H1 (cell line): ENCODE data around the gene IL16. TPM values are rescaled to one million over a fixed set of nuclear protein-coding genes. Genes with fewer than 3 reads are reported as not detected.

ENCODE experiments used
- CTCF ChIA-PET: fragments of 300-600 bp; sonication (Branson Sonifier 250); formaldehyde crosslinking; loops from one replicate; lab custom pipeline; 2021; ENCODE audit not compliant: partially characterized antibody; lab: Charles Lee
- POLR2A ChIA-PET: fragments of 300-600 bp; sonication (Branson Sonifier 250); formaldehyde crosslinking; loops from one replicate; lab custom pipeline; 2021; ENCODE audit warnings: inconsistent platforms; ENCODE audit not compliant: partially characterized antibody; lab: Charles Lee
- DNase-seq, 2 experiments: peaks; one replicate each; pipeline versions ENCODE4 v3.0.0 to v3.0.0-alpha.2; 2010 to 2022; ENCODE audit warnings: low spot score in 2 of 2, low read depth in 1 of 2, mixed read lengths in 1 of 2
- FAIRE-seq: peaks from 2 replicates; lab custom pipeline; 2011; peaks lifted over from hg19 to GRCh38; lab: Jason Lieb, UNC
- H2AFZ ChIP-seq: 2 replicates; pipeline ENCODE4 v1.8.1; 2012; ENCODE audit warnings: low read length, inconsistent platforms
- H2AK5ac ChIP-seq: 2 replicates; pipeline ENCODE4 v1.6.1; 2013; ENCODE audit warnings: low read depth, low read length
- H2BK120ac ChIP-seq: replicated peaks from 2 replicates; pipeline ENCODE3; 2013; ENCODE audit warnings: low read depth, low read length, inconsistent platforms
- H2BK12ac ChIP-seq: 2 replicates; pipeline ENCODE4 v1.6.1; 2013; ENCODE audit warnings: low read depth, low read length
- H2BK15ac ChIP-seq: 2 replicates; pipeline ENCODE4 v1.6.1; 2013; ENCODE audit warnings: low read length
- H2BK20ac ChIP-seq: 2 replicates; pipeline ENCODE4 v1.6.1; 2013; ENCODE audit warnings: low read length
- H2BK5ac ChIP-seq: 2 replicates; pipeline ENCODE4 v1.6.1; 2013; ENCODE audit warnings: low read depth, low read length
- H3K14ac ChIP-seq: 2 replicates; pipeline ENCODE4 v1.6.1; 2013; ENCODE audit warnings: inconsistent platforms; ENCODE audit not compliant: insufficient read length
- H3K18ac ChIP-seq: 2 replicates; pipeline ENCODE4 v1.6.1; 2013; ENCODE audit warnings: low read length; ENCODE audit errors: extremely low read depth
- H3K23ac ChIP-seq: 2 replicates; pipeline ENCODE4 v1.6.1; 2013; ENCODE audit warnings: inconsistent platforms; ENCODE audit not compliant: insufficient read length
- H3K23me2 ChIP-seq: 2 replicates; pipeline ENCODE4 v1.6.1; 2013; ENCODE audit warnings: low read depth, low read length
- H3K27ac ChIP-seq: 2 replicates; pipeline ENCODE4 v1.6.1; 2011; ENCODE audit warnings: low read depth, low read length, inconsistent platforms
- H3K27me3 ChIP-seq, 4 experiments: replicated peaks in 1 of 4; 1 replicate in 1 of 4; 2 replicates in 3 of 4; pipeline versions ENCODE4 v1.6.1 to v1.8.1; 2011 to 2013; ENCODE audit warnings: low read length in 3 of 4, mild to moderate bottlenecking in 3 of 4, inconsistent platforms in 2 of 4, mixed read lengths in 2 of 4, moderate library complexity in 1 of 4; ENCODE audit not compliant: control insufficient read depth in 3 of 4, insufficient read depth in 3 of 4; ENCODE audit errors: extremely low read depth in 1 of 4
- H3K36me3 ChIP-seq, 4 experiments: 2 replicates each; pipeline versions ENCODE4 v1.6.1 to v1.8.1; 2011 to 2013; ENCODE audit warnings: mild to moderate bottlenecking in 4 of 4, low read length in 3 of 4, moderate library complexity in 2 of 4, control low read depth in 1 of 4, inconsistent platforms in 1 of 4; ENCODE audit not compliant: insufficient read depth in 4 of 4, control insufficient read depth in 2 of 4
- H3K4ac ChIP-seq: replicated peaks from 2 replicates; pipeline ENCODE3; 2013; ENCODE audit warnings: low read length, low read depth, mixed read lengths, inconsistent platforms; ENCODE audit not compliant: insufficient read length
- H3K4me1 ChIP-seq, 4 experiments: replicated peaks in 1 of 4; 1 replicate in 1 of 4; 2 replicates in 3 of 4; pipeline versions ENCODE4 v1.6.1 to v1.8.1; 2011 to 2013; ENCODE audit warnings: low read length in 3 of 4, inconsistent platforms in 2 of 4, mixed read lengths in 1 of 4; ENCODE audit not compliant: insufficient read depth in 4 of 4, control insufficient read depth in 3 of 4
- H3K4me2 ChIP-seq, 2 experiments: 2 replicates each; pipeline versions ENCODE4 v1.6.1 to v1.8.1; 2011 to 2013; ENCODE audit warnings: low read depth in 2 of 2, low read length in 2 of 2, control low read depth in 1 of 2, inconsistent platforms in 1 of 2, mild to moderate bottlenecking in 1 of 2; ENCODE audit not compliant: insufficient read depth in 1 of 2
- H3K4me3 ChIP-seq, 4 experiments: fragments of 200-600, 300-600 bp in 1 of 4; sonication (generic), shearing (Covaris generic), sonication (Bioruptor Twin) in 1 of 4; 2 replicates each; pipeline versions ENCODE4 v1.5.1 to v1.8.1; 2011 to 2016; ENCODE audit warnings: low read length in 4 of 4, low read depth in 3 of 4, control low read depth in 2 of 4, inconsistent platforms in 2 of 4, mild to moderate bottlenecking in 2 of 4, mixed read lengths in 1 of 4, moderate library complexity in 1 of 4; ENCODE audit not compliant: insufficient read depth in 2 of 4; ENCODE audit errors: extremely low read depth in 1 of 4
- H3K56ac ChIP-seq: replicated peaks from 2 replicates; pipeline ENCODE3; 2013; ENCODE audit warnings: low read depth, mild to moderate bottlenecking, mixed read lengths, low read length, inconsistent platforms; ENCODE audit not compliant: insufficient read length
- H3K79me1 ChIP-seq: 2 replicates; pipeline ENCODE4 v1.6.1; 2013; ENCODE audit warnings: low read depth, low read length, control low read depth
- H3K79me2 ChIP-seq, 2 experiments: 2 replicates each; pipeline versions ENCODE4 v1.6.1 to v1.8.1; 2012 to 2013; ENCODE audit warnings: low read length in 2 of 2, mild to moderate bottlenecking in 2 of 2, inconsistent platforms in 1 of 2; ENCODE audit not compliant: insufficient read depth in 2 of 2, control insufficient read depth in 1 of 2
- H3K9ac ChIP-seq, 4 experiments: replicated peaks in 1 of 4; 1 replicate in 1 of 4; 2 replicates in 3 of 4; pipeline versions ENCODE4 v1.6.1 to v1.8.1; 2011 to 2013; ENCODE audit warnings: low read depth in 3 of 4, low read length in 3 of 4, control low read depth in 2 of 4, mild to moderate bottlenecking in 2 of 4, moderate library complexity in 2 of 4, inconsistent platforms in 1 of 4; ENCODE audit errors: extremely low read depth in 1 of 4
- H3K9me3 ChIP-seq, 2 experiments: 2 replicates each; pipeline versions ENCODE4 v1.6.1 to v1.8.1; 2012 to 2013; ENCODE audit warnings: mild to moderate bottlenecking in 2 of 2, moderate library complexity in 2 of 2, control low read depth in 1 of 2, inconsistent platforms in 1 of 2, low read depth in 1 of 2, low read length in 1 of 2, mixed read lengths in 1 of 2; ENCODE audit not compliant: insufficient read depth in 2 of 2
- H4K20me1 ChIP-seq, 2 experiments: replicated peaks in 1 of 2; 2 replicates each; pipeline versions ENCODE3 to v1.8.1; 2011 to 2013; ENCODE audit warnings: inconsistent platforms in 2 of 2, low read length in 2 of 2, mild to moderate bottlenecking in 1 of 2; ENCODE audit not compliant: insufficient read depth in 2 of 2, control insufficient read depth in 1 of 2
- H4K5ac ChIP-seq: 2 replicates; pipeline ENCODE4 v1.6.1; 2013; ENCODE audit warnings: low read length, low read depth, mixed read lengths, inconsistent platforms; ENCODE audit not compliant: insufficient read length
- H4K8ac ChIP-seq: 2 replicates; pipeline ENCODE4 v1.8.0; 2013; ENCODE audit warnings: mild to moderate bottlenecking, moderate library complexity, low read length, inconsistent platforms; ENCODE audit not compliant: insufficient read depth; ENCODE audit errors: extremely low read depth
- H4K91ac ChIP-seq: replicated peaks from 2 replicates; pipeline ENCODE3; 2013; ENCODE audit warnings: low read length, mixed read lengths, inconsistent platforms; ENCODE audit not compliant: insufficient read length
- JUN ChIP-seq: IDR thresholded peaks from 2 replicates; pipeline ENCODE4 v1.6.1; 2011; ENCODE audit warnings: low read depth, mild to moderate bottlenecking, improper control_type of control experiment, low read length
- WGBS, 2 experiments: shearing (Covaris generic) in 1 of 2; methylation state at CpG; one replicate each; pipeline versions ENCODE4 v1.1.6 to v1.1.7; 2013 to 2015; ENCODE audit warnings: low lambda C conversion rate in 2 of 2, mixed read lengths in 2 of 2, inconsistent platforms in 1 of 2, low coverage in 1 of 2, missing lambda C conversion rate in 1 of 2; ENCODE audit not compliant: insufficient replicate concordance in 2 of 2, insufficient coverage in 1 of 2, insufficient read length in 1 of 2; ENCODE audit errors: extremely low coverage in 1 of 2, missing lambda C conversion rate in 1 of 2; 5-methylcytosine and 5-hydroxymethylcytosine counted together
- polyA plus RNA-seq, 7 experiments: library from polyadenylated mRNA; depleted of rRNA in 3 of 7; stranded (reverse) in 5 of 7; unstranded in 2 of 7; fragments of >200 nt in 5 of 7; fragments of 200-250 nt in 2 of 7; gene quantifications; 1 replicate in 5 of 7; 2 replicates in 1 of 7; 4 replicates in 1 of 7; pipeline versions ENCODE4 v1.2.1 to v1.2.3, GENCODE V29; 2011 to 2013; ENCODE audit warnings: missing spikeins in 2 of 7, mixed read lengths in 2 of 7
- total RNA-seq: library from RNA; stranded (reverse); fragmentation: NEBNext Ultra II Directional; extraction: Animal tissue kit (Norgen Biotek cat#: 25700); gene quantifications from 2 replicates; pipeline ENCODE4 v1.2.1, GENCODE V29; 2021

Gene IL16
- total and polyA plus RNA-seq, 2 of the 8 experiments (the other 6 are each of a cell fraction or from before 2014, with no cell fraction given): 0.03 to 0.09 TPM

- Histone ChIP-seq H2BK120ac (no peak overlapping the region), H3K4me2 (no peak overlapping the region), H4K20me1 (peaks cover 0 to 3% of the 10 kb centered on the region in 2 experiments), H3K79me2 (no peaks in the 10 kb centered on the region), H4K8ac (no peak overlapping the region), H2BK15ac (no peak overlapping the region), H3K79me1 (no peaks in the 10 kb centered on the region), H3K27ac (no peak overlapping the region), H3K9me3 (no peaks in the 10 kb centered on the region), H2BK5ac (no peak overlapping the region), H4K91ac (no peak overlapping the region), H4K5ac (no peak overlapping the region), H3K23ac (no peak overlapping the region), H2AK5ac (no peak overlapping the region), H2BK20ac (no peak overlapping the region), H3K36me3 (peaks cover 3 to 21% (median 10%) of the 10 kb centered on the region in 4 experiments; a peak in 6 of 8 replicates), H2AFZ (no peak overlapping the region), H3K4me3 (no peak overlapping the region), H3K14ac (no peak overlapping the region), H3K18ac (no peak overlapping the region), H3K23me2 (no peaks in the 10 kb centered on the region), H3K4ac (no peak overlapping the region), H3K56ac (no peak overlapping the region), H3K4me1 (no peaks in the 10 kb centered on the region), H3K27me3 (no peaks in the 10 kb centered on the region), H2BK12ac (no peak overlapping the region), H3K9ac (no peak overlapping the region)
- 94% methylated on average over 5 of the region's 5 CpGs; no CpG with 5 or more reads in 1 of the 2 experiments for WGBS, 2 experiments
- no peak for DNase-seq
- no peak for FAIRE-seq
- ChIA-PET POLR2A (interaction anchor here (0.6 kb wide), 1 partner anchor 9 kb away, joined by 3 read pairs; the partner anchor contains the start of gene STARD5), CTCF (interaction anchor here (1.2 kb wide), 1 partner anchor 87 kb away, joined by 3 read pairs; no protein-coding TSS in a partner anchor)
- TF ChIP-seq JUN: no peak
Observed at GRCh38 chr15:81314378-81314777, 117.7 kb downstream of the IL16 start.
